GM19328 (cell line): ENCODE results near the gene PTPRK.
"Not testable (repeated sequence)": the region's sequence is repeated elsewhere in the genome, so short reads cannot be mapped to it uniquely, and the experiment has no call there.

ENCODE experiments used
- ATAC-seq: cut with Tn5 transposase; IDR thresholded peaks from one replicate; pipeline ENCODE4 v1.9.1; 2021; ENCODE audit warnings: mild to moderate bottlenecking, moderate library complexity; ENCODE audit not compliant: unreplicated experiment

Gene PTPRK

DNA sequence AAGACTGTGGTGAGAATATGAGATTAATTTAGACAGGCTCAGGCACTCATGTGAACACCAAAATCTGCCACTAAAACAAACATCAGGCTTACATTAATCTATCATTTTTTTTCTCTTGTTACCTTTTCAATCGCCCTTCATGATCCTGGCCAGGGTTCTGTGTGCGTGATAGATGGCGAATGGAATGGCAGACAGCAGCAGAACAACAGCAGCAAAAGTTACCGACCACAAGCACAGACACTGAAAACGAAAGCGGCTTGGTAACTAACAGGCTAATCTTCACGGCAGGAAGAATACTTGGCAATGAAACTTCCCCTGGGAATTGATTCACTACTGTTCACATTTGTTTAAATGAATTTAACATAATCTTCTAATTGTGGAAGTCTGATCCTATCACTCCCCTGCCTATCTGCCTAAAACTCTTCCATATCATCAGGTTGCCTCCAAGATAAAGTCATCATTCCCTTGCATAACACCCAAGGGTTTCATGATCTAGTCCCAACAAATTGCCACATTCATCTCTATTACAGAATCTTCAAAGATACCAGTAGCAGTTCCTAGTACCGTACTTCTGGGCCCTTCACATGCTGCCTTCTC is 28.7 kb downstream of the PTPRK start:
- ATAC-seq, result no peak

DNA sequence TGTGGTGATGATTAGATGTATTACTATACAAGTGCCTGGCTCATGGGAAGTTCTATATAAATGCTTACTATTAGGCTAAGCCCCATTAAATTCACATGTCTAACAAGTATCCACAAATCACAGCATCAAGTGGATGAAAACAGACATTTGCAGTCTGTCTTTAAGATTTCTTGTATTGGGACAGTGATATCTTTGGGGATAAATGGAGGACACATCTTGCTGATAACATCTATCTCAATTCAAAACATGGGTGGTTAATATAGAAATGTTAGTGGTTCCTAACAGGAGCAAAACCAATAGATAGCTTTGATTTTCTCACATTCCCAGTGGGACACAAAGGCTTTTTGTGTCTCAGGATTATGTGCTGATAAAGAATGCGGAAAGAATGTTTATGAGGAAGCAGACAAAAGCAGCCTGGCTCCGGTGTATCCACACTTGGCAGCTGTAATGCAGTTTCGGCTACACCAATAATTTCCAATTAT is 29.3 kb downstream of the PTPRK start:
- ATAC-seq, result no peak

DNA sequence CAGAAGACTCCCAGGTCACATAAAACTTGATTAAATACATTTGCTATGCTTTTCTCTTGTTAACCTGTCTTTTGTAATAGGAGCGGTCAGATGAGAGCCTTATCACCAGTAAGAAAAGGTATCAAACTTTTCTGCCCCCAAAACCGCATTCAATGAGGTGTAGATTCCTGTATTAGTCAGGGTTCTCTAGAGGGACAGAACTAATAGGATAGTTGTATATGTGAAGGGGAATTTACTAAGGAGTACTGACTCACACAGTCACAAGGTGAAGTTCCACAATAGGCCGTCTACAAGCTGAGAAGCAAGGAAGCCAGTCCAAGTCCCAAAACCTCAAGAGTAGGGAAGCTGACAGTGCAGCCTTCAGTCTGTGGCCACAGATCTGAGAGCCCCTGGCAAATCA is 32.7 kb downstream of the PTPRK start:
- no peak for ATAC-seq

DNA sequence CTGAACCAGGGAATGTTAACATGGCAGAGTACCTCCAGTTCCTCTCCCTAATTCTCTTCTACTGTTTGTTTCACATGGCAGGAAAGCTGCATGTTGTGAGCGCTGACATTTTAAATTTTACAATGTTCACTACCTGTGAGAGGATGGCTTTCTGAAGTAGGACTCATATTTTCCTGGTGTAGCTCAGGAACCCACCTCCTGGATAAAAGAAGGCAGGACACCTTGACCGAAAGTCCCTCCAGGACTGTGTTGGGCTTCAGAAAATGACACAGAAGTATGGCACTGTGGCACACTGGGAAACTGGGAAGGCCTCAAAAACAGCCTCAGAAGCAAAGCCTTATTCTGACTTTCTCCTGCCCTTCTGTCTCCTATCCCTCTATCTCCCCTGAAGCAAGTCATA is 33.3 kb downstream of the PTPRK start:
- no peak for ATAC-seq

DNA sequence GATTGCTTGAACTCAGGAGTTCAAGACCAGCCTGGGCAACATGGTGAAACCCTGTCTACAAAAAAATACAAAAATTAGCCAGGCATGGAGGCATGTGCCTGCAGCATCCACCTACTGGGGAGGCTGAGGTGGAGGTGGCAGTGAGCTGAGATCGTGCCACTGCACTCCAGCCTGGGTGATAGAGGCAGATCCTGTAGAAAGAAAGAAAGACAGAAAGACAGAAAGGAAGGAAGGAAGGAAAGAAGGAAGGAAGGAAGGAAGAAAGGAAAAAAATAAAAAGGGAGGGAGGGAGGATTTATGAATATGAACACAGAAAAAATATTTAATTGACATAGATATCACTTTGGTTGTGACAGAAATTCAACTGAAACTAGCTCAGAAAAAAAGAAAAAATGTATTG is 33.8 kb downstream of the PTPRK start:
- not testable (repeated sequence) for ATAC-seq

DNA sequence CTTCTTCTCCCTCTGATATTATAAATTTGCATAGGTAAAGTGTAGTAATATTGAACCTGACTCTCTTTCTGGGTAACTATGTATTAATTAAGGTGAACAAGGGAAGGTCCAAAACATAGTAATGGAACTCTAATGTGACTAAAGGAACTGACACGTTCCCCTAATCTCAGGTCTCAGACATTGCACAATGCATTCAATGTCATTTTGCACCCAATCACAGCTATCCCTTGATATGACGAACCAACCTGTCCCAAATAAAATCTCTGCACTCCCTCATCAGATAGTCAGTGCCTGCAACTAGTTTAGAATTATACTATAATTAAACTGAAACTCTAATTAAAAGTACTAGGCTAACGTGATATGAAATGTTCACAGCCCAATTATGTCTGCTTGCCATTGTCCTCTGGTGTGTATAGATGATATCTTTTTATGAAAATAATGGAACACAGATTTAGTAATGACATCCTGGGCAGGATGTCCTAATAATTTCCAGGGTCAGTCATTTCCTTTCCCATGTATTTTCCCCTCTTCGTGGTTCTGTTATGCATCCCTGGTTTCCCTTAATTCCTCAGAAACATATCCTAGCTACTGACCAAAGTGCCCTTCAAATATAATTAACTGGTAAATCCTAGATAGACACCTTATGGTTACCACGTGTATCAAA is 36.8 kb downstream of the PTPRK start:
- no peak for ATAC-seq

DNA sequence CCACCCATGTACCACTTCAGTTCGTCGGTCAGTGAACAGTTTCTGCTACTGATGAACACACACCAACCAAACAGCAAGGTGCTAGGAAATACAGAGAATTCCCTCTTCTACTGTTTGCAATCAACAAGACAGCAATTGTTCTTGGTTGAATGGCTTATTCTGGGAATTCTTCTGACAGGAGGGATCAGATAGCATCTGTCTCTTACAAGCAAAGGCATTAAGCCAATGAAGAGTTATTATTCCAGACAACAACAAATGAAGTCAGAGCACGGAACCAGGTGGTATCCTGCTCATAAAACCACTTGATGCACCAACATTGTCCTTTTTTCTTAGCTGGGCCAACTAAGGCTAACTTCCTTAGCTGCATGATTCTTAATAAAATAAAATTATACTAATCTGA is 37.8 kb downstream of the PTPRK start:
- ATAC-seq, result no peak

DNA sequence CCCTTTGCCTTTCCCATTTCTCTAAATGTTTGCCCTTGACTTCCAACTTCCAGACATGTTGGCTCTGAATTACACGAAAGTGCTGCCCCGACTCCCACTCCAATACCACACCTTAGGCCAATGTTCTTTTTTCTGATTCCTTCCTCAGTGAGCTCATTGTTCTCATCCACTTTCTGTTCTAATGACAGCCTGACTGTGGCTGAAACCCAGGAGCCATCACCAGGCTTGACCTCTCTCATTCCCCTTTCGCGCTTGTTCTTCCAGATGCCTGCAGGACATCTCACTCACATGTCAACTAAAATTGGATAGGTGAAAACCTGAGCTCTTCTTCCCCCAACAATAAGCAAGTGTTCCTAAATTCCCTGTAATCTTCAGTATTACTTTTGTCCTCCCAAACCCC is 40.4 kb downstream of the PTPRK start:
- ATAC-seq, result no peak

DNA sequence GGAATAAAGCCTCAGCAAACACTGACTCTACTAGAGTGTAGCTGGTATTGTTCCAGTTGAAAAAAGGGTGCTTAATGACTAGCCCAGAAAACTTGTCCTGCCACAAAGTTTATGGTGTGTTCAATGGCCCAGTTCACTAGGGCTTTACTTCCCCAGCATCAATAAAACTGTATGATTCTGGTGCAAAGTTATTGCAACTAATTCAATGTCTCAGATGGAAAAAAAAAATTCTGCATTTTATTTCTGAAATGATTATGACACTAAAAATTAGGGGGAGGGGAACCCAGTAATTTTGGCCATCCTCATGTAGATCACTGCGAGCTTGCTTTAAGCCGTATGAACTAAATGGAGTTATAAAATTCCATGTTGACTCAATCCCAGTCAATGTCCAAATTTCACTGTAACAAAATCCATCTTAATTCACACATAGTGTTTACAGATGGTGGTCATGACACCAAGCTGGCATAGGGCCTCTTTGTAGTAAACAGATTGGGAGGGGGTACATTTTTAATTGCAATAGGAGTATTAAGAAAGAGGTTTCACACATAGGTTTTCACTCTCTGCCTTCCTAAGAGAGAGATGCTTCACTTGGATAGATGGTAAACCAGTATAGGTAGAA is 41.2 kb downstream of the PTPRK start:
- ATAC-seq, result no peak

DNA sequence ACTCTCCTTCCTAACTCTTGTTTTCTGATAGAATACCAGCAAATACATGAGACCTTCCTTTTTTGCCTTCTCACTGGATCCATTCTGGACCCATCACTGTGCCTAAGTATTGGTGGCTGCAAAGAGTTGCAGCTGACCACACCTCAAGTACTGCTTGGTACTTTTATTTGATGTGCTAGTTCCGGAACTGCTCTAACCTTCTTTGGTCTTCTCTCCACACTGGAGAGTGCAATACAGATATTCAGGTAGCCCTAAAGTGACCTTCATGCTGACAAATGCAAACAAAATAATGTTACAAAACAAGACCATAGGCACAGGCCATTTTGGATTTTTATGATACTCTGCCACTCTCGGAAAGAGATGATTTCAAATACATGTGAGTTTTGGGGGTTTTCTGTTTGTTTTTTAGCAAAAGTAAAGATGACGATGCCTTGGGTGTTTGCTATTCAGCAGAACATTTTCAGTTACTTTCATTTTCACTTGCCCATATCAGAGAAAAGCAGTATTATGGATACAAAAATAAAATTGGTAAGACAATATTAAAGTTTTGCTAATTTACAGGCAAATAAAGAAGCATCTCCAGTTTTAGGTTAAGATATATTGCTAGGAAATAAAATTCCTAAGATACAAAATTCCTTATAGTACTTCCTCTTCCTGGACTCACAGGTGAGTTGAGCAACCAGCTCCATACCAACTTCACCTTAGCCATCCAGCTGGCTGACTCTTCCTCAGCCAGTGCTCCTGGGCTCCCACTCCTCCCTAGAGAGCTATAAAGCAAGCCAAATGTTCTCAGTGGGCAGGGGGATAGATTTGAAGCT is 42.0 kb downstream of the PTPRK start:
- ATAC-seq, result no peak

DNA sequence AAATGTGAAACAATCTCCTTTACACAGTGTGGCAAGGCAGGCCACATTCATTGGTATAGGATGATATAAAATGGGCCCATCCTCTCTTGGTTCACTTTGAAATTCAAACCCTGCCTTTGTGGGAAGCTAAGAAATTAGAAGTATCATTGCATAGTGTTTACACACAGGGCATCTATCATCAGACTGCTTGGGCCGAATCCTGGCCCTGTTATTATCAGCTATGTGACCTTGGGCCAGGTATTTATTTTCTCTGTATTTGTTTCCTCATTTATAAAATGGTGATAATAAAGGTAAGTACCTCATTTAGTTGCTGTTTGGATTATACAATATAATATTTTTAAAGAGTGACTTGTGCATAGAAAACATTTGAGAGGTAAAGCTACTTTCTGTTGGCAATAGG is 45.5 kb downstream of the PTPRK start:
- ATAC-seq, result no peak

DNA sequence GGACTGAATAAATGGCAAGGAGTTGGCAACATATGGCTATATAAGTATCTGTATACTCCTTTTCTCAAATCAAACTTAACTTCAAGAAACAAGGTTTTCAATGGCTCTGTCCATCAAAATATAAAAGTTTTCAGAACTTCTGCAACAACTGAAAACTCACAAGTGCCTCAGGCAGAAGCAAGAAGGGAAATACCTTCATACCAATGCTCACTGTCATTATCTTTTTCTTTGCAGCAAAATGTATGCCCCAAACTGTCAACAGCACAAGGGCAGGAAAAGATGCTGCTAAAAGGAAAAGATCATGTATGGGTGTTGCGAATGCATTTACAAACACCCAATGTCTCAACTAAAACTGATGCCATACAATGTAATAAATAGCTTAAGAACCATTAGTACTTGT is 45.9 kb downstream of the PTPRK start:
- no peak for ATAC-seq

DNA sequence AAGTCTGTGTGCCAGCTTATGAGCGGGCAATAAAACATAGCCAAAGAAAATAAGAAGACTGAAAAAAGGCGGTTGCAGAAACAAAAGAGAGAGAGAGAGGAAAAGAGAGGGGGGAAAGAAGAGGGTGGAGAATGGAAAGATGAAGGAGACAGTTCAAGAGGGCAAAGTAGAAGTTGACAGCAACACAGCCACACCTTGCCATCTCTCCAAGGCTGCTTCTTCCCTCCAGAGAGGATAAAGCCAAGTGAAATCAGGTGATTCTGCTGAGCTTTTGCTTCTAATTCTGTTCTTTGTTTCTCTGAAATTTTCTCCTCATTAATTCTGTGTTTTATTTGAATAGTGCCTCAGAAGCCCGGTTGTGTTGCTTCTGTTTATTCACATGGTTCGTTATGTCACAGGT is 48.5 kb downstream of the PTPRK start:
- ATAC-seq, result no peak

DNA sequence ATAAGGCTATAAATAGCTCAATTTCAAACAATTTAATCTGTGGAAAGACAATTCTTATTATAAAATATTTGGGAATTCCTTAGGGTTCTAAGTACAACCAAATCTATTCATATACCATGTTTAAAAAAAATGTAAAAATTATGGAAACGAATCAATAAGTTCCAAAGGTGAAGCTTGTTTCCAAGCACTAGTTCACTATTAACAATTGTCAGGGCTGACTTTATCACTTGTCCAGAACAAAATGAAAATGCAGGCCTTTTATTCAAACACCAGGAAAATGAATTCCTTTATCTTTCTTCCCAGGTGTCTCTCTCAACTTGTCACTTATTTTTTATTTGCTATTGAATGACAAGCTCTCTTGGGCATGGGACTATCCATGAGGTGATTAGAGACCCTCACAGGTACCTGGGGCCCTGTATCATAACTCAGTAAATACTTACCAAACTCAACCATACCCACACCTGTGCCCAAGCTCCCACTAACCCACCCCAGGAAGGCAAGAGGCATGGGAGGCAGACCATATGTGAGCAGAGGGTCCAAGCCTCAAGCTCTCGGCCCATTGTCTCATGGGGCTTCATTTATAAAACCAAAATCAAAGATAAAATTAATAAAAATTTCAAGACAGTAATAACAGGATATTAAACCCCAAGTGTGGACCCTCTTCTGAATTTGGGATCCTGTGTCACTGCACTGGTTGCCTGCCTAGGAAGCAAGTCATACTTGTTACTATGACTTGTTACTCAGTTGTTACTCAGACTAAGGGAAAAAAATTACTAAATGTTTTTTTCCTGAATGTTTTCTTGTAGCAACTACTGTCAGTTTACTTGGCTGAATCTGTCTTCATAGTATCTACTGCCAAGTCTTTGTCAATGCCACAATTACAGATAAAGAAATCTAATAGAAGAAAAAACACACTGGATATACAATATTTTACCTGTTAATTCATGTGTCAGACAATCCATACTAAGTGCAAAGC is 54.7 kb downstream of the PTPRK start:
- no peak for ATAC-seq

DNA sequence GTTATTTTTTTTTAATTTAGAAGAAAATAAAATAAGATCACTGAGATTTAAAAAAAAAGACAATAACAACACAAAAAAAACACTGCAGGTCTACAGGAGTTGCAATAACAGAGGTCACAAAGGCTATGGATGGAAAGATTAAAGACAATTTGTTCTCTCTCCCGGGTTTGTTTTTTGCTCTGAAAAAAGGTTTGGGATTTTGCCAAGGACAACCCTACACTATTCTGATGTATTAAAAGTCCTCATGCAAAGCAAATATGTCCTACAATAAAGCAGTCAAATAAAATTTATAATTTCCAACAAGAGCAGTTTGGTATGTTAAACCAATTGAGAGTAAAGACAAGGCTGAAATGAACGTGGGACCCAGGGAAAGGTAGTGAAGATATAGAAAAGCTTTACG is 55.6 kb downstream of the PTPRK start:
- no peak for ATAC-seq

DNA sequence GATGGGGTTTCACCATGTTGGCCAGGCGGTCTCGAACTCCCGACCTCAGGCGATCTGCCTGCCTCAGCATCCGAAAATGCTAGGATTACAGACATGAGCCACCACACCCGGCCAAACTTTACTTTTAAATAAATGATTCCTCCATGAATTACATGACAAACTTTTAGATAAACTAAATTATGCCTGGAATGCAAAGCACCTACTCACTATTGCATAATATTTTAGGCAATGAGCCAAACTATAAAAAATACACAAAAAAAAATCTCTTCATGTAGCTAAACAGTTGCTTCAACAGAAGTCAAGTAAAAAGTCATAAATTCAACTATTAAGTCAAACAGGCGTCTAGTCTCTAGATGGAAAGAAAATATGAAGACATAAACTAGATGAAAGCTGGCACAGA is 56.5 kb downstream of the PTPRK start:
- ATAC-seq, result no peak

DNA sequence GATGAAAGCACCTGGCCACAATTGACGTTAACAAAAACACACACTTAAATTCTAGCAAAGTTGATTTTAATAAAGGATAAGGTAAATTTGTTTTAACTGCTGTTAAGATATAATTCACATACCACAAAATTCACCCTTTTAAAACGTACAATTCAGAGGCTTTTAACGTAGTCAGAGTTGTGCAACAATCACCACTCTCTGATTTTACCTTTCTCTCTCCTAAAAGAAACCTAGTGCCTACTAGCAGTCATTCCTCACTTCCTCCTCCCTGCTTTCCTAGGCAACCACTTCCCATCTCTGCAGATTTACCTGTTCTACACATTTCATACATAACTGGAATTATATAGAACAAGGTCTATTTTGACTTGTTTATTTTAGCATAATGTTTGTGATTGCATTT is 58.9 kb downstream of the PTPRK start:
- no peak for ATAC-seq

DNA sequence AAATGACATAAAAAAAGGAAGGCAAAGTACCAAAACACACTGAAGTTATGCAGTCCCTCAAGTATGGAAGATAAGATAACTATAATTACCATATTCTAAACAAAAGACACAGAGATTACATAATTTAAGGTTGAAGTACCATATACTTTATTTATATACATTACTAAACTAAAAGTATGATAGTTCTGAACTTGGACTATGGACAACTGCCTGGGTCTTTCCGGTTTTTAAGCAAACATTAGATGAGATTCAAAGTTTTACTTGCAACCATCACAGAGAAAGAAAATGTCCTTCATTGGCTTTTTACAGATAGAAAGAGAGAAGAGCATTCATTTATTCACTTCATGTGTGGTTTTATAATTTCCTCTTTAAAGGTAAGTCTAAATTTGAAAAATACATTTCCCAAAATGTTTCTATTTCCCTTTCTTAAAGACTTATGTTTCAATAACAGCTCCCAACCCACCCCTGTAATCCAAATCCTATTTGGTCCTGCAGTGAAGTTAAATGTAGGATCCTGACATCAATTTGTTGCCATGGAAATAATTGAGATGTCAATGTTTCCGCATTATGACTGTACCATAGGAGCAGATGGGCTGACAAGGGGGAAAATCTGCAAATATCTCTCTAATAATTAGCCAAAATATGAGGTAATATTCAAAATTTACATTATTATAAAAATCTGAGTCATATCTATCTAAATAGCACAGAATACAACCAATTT is 63.7 kb downstream of the PTPRK start:
- no peak for ATAC-seq

DNA sequence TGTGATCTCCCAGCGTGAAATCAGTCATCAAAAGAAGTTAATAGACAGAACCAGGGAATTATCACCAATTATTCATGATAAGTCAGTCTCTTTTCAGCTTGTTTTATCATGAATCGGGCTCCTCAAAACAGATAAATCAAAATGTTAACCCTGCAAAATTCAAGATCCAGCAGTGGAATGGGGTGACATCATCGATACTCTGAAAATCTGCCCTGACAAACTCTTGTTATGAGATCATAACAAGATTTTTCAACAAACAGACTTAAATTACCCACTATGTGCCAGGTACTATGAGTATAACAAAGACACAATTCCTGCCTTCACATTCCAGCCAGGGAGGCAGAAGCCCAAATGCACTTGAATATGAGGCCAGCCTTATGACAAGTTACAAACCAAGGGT is 64.4 kb downstream of the PTPRK start:
- ATAC-seq, result no peak

DNA sequence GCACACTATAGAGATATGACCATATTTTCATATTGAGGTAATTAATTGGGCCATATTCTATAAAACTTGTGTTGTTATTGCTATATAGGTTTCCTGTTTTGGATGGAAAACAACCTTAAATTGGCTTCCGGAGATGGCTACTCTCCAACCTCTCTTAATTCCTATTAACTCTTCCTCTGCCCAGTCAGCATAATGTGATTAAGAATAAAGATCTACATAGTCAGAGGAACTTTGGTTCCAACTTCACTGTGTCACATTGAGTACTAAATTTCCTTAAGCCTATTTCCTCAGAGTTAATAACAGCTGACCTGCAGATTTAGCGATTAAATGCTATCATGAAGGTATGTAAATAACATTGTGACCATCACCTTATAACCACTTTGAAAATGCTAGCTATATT is 67.7 kb downstream of the PTPRK start:
- no peak for ATAC-seq
